IMR-90 (cell line): ENCODE results near the gene TRIM28. TPM values are rescaled to one million over a fixed set of nuclear protein-coding genes. Genes with fewer than 3 reads are reported as not detected.
A peak's percentile ranks its signal among the peaks of the same experiment; 100 is the strongest.

Source experiments
- ATAC-seq: fragments of 200-7000 bp; cut with Tn5 transposase; 2 replicates; pipeline ENCODE4 v1.9.1; 2020; ENCODE audit warnings: low read depth, mild to moderate bottlenecking, moderate library complexity
- BruUV-seq: library from RNA; stranded (reverse); fragments of 400-500 nt; replicated peaks from 2 replicates; lab custom pipeline; 2021; lab: Mats Ljungman, UMichigan
- CTCF ChIA-PET: fragments of 300-600 bp; formaldehyde crosslinking; extraction: SDS; loops from one replicate; lab custom pipeline; 2021; ENCODE audit warnings: antibody characterized with exemption; lab: Yijun Ruan, JAX
- POLR2A ChIA-PET: fragments of 300-600 bp; sonication (Branson Sonifier 250); formaldehyde crosslinking; loops from one replicate; lab custom pipeline; 2022; ENCODE audit warnings: antibody characterized with exemption; ENCODE audit not compliant: unreplicated experiment; lab: Charles Lee
- DNase-seq: peaks from one replicate; pipeline ENCODE4 v3.0.0; 2013
- H2AFZ ChIP-seq: replicated peaks from 2 replicates; pipeline ENCODE3; 2013; ENCODE audit warnings: low read length, mild to moderate bottlenecking; ENCODE audit not compliant: poor library complexity
- H2AK5ac ChIP-seq: 2 replicates; pipeline ENCODE4 v1.6.1; 2013; ENCODE audit warnings: low read depth, low read length, inconsistent platforms
- H2AK9ac ChIP-seq: replicated peaks from 2 replicates; pipeline ENCODE3; 2013; ENCODE audit warnings: mild to moderate bottlenecking, low read depth, low read length, moderate library complexity; ENCODE audit not compliant: poor library complexity
- H2BK120ac ChIP-seq: 2 replicates; pipeline ENCODE4 v1.6.1; 2013; ENCODE audit warnings: low read depth, low read length, inconsistent platforms
- H2BK15ac ChIP-seq: 3 replicates; pipeline ENCODE4 v1.6.1; 2013; ENCODE audit warnings: low read depth, low read length, inconsistent platforms
- H2BK20ac ChIP-seq: 2 replicates; pipeline ENCODE4 v1.6.1; 2013; ENCODE audit warnings: low read depth, mild to moderate bottlenecking, inconsistent platforms, low read length, moderate library complexity
- H2BK5ac ChIP-seq: 2 replicates; pipeline ENCODE4 v1.6.1; 2013; ENCODE audit warnings: mild to moderate bottlenecking, low read depth, low read length, inconsistent platforms; ENCODE audit not compliant: poor library complexity, severe bottlenecking
- H3K14ac ChIP-seq: replicated peaks from 2 replicates; pipeline ENCODE4 v1.6.1; 2013; ENCODE audit warnings: low read depth, low read length, inconsistent platforms
- H3K18ac ChIP-seq: 2 replicates; pipeline ENCODE4 v1.6.1; 2013; ENCODE audit warnings: low read depth, low read length, control low read depth
- H3K23ac ChIP-seq: 2 replicates; pipeline ENCODE4 v1.6.1; 2013; ENCODE audit warnings: low read depth, low read length, inconsistent platforms
- H3K27ac ChIP-seq: 2 replicates; pipeline ENCODE4 v1.5.1; 2013; ENCODE audit warnings: mild to moderate bottlenecking, control low read depth, low read length; ENCODE audit not compliant: insufficient read depth
- H3K27me3 ChIP-seq: 2 replicates; pipeline ENCODE4 v1.6.1; 2013; ENCODE audit warnings: low read length; ENCODE audit not compliant: control insufficient read depth, insufficient read depth
- H3K36me3 ChIP-seq: 2 replicates; pipeline ENCODE4 v1.6.1; 2013; ENCODE audit warnings: low read length, mixed read lengths; ENCODE audit not compliant: control insufficient read depth, insufficient read depth
- H3K4ac ChIP-seq: 2 replicates; pipeline ENCODE4 v1.6.1; 2013; ENCODE audit warnings: low read depth, low read length, inconsistent platforms
- H3K4me1 ChIP-seq: 2 replicates; pipeline ENCODE4 v1.6.1; 2013; ENCODE audit warnings: low read length, mixed read lengths; ENCODE audit not compliant: control insufficient read depth, insufficient read depth
- H3K4me2 ChIP-seq: 2 replicates; pipeline ENCODE4 v1.6.1; 2013; ENCODE audit warnings: low read depth, mild to moderate bottlenecking, control low read depth, low read length, moderate library complexity
- H3K4me3 ChIP-seq: 2 replicates; pipeline ENCODE4 v1.5.1; 2013; ENCODE audit warnings: low read depth, mild to moderate bottlenecking, control low read depth, low read length, moderate library complexity; ENCODE audit not compliant: insufficient read depth
- H3K56ac ChIP-seq: 2 replicates; pipeline ENCODE4 v1.6.1; 2013; ENCODE audit warnings: low read length, inconsistent platforms; ENCODE audit not compliant: insufficient read depth; ENCODE audit errors: extremely low read depth
- H3K79me1 ChIP-seq, 2 experiments: 2 replicates each; pipeline ENCODE4 v1.6.1; 2013; ENCODE audit warnings: low read length in 2 of 2, inconsistent platforms in 1 of 2, low read depth in 1 of 2
- H3K9ac ChIP-seq: 2 replicates; pipeline ENCODE4 v1.6.1; 2013; ENCODE audit warnings: low read depth, low read length, control low read depth
- H3K9me1 ChIP-seq: 2 replicates; pipeline ENCODE4 v1.6.1; 2013; ENCODE audit warnings: low read length, inconsistent platforms; ENCODE audit not compliant: insufficient read depth
- H3K9me3 ChIP-seq: 2 replicates; pipeline ENCODE4 v1.6.1; 2013; ENCODE audit warnings: low read length; ENCODE audit not compliant: control insufficient read depth, insufficient read depth
- H4K20me1 ChIP-seq: 2 replicates; pipeline ENCODE4 v1.6.1; 2013; ENCODE audit warnings: low read length, inconsistent platforms; ENCODE audit not compliant: insufficient read depth
- H4K5ac ChIP-seq: 2 replicates; pipeline ENCODE4 v1.6.1; 2013; ENCODE audit warnings: mild to moderate bottlenecking, low read depth, low read length, control low read depth
- H4K8ac ChIP-seq, 2 experiments: 2 replicates each; pipeline ENCODE4 v1.6.1; 2013; ENCODE audit warnings: low read depth in 2 of 2, low read length in 2 of 2, control low read depth in 1 of 2, inconsistent platforms in 1 of 2
- H4K91ac ChIP-seq: 2 replicates; pipeline ENCODE4 v1.6.1; 2013; ENCODE audit warnings: low read depth, low read length, inconsistent platforms; ENCODE audit not compliant: insufficient read depth
- BHLHE40 ChIP-seq: fragments of 150-350 bp; IDR thresholded peaks from 2 replicates; pipeline ENCODE4 v1.6.1; 2016; ENCODE audit warnings: mild to moderate bottlenecking, low read depth, low read length
- NFE2L2 ChIP-seq: fragments of 150-350 bp; IDR thresholded peaks from 2 replicates; pipeline ENCODE4 v1.6.1; 2016; ENCODE audit warnings: low read depth, mild to moderate bottlenecking, low read length
- WGBS, 2 experiments: methylation state at CpG; one replicate each; pipeline versions ENCODE4 v1.1.5 to v1.1.7; 2013; ENCODE audit warnings: missing lambda C conversion rate in 2 of 2; ENCODE audit not compliant: insufficient read length in 1 of 2; ENCODE audit errors: extremely low coverage in 2 of 2; 5-methylcytosine and 5-hydroxymethylcytosine counted together
- dilution Hi-C: fragments of 300-500 bp; cut with HindIII; formaldehyde crosslinking; loops from one replicate; pipeline ENCODE4 v1.14.3; 2018; ENCODE audit warnings: low sequenced_read_pairs; ENCODE audit not compliant: unreplicated experiment
- in situ Hi-C: fragments of 300-500 bp; cut with MboI; formaldehyde crosslinking; loops from 3 replicates; pipeline ENCODE4 v1.14.3; 2019; ENCODE audit warnings: low sequenced_read_pairs, inconsistent platforms, mixed read lengths
- intact Hi-C: fragments of 100-400 bp; cut with micrococcal nuclease; formaldehyde crosslinking; loops from 2 replicates; pipeline ENCODE4 v1.10.0; 2022
- polyA plus RNA-seq, 3 experiments: library from polyadenylated mRNA; depleted of rRNA; stranded (reverse); fragments of >200 nt; gene quantifications; 2 replicates each; pipeline ENCODE4 v1.2.3, GENCODE V29; 2012; ENCODE audit warnings: low replicate concordance in 1 of 3
- total RNA-seq: library from RNA; depleted of rRNA; stranded (reverse); fragments of >200 nt; gene quantifications from 2 replicates; pipeline ENCODE4 v1.2.3, GENCODE V29; 2012

Gene TRIM28
- total and polyA plus RNA-seq, 2 of the 4 experiments (the other 2 are of a cell fraction) = 349 to 465 TPM

- no peak overlapping the region for H2BK20ac ChIP-seq
- H2BK5ac ChIP-seq = no peak overlapping the region
- no peak overlapping the region for H3K4me3 ChIP-seq
- no peak overlapping the region for H2BK120ac ChIP-seq
- no peak overlapping the region for H4K8ac ChIP-seq
- H4K91ac ChIP-seq = no peak overlapping the region
- no peak overlapping the region for H4K5ac ChIP-seq
- no peak overlapping the region for H3K23ac ChIP-seq
- no peak overlapping the region for H3K27ac ChIP-seq
- DNase-seq (no peak), ATAC-seq (no peak)
- peaks cover 6% of the 10 kb centered on the region for H3K4me1 ChIP-seq
- no peak overlapping the region for H2AK9ac ChIP-seq
- in situ Hi-C loops = no loop called here
- POLR2A ChIA-PET = interaction anchor here (0.6 kb wide), 1 partner anchor 626 kb away, joined by 3 read pairs; no protein-coding TSS in a partner anchor
- CTCF ChIA-PET = no interaction called here
- H4K20me1 ChIP-seq = peaks cover 14% of the 10 kb centered on the region
- no peak overlapping the region for H3K18ac ChIP-seq
- 62% methylated on average over 2 of the region's 3 CpGs; no CpG with 5 or more reads in 1 of the 2 experiments for WGBS, 2 experiments
- no peak overlapping the region for H3K4ac ChIP-seq
- no peak overlapping the region for H2AK5ac ChIP-seq
- peaks cover 0 to 21% of the 10 kb centered on the region in 2 experiments; a peak in 3 of 4 replicates for H3K79me1 ChIP-seq
- H3K4me2 ChIP-seq = no peak overlapping the region
- no peak overlapping the region for H3K14ac ChIP-seq
- no peak overlapping the region for H3K9ac ChIP-seq
- no peak for TF ChIP-seq BHLHE40
- TF ChIP-seq NFE2L2 = no peak
- no peaks in the 10 kb centered on the region for H3K9me3 ChIP-seq
- intact Hi-C loops = no loop called here
- H3K9me1 ChIP-seq = peaks cover 7% of the 10 kb centered on the region
- H3K36me3 ChIP-seq = no peaks in the 10 kb centered on the region
- H2BK15ac ChIP-seq = no peak overlapping the region
- H2AFZ ChIP-seq = peak overlapping the region; percentile 7
- no peaks in the 10 kb centered on the region; the same call in 1 of the 2 replicates for H3K27me3 ChIP-seq
- H3K56ac ChIP-seq = no peak overlapping the region
- BruUV-seq = no TSS peak
- dilution Hi-C loops = no loop called here
Measured at GRCh38 chr19:58522709-58523108, 21.2 kb upstream of the TRIM28 start.
